ENCODE results near the gene SPTLC3. TPM values are rescaled to one million over a fixed set of nuclear protein-coding genes. Genes with fewer than 3 reads are reported as not detected.

SPTLC3 gene
- total RNA-seq, 2 experiments from 2014 or later = 0.38 to 0.59 TPM

DNA sequence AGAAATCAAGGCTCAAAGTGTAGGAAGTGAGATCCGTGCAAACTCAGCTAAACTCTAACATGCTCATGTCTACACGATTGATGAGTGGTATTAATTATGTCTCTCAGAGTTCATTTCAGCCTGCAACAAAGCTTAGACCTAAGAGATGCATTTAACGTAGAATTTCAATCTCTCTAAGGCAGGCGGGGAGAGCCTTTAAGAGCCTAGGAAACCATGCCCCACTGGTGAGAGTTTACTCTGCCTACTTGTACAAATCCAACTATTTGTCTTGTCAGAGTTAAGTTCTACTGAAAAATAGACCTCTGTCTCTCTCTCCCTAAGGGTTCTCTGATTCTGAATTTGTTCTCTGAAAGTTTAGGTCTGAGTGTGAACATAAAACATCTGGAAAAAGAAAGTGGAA, 100.9 kb downstream of the SPTLC3 start:
- Mint-ChIP-seq H3K27ac (no peak overlapping the region), H3K27me3 (no peaks in the 10 kb centered on the region), H3K36me3 (ENCODE audit: low read depth) (no peaks in the 10 kb centered on the region), H3K9me3 (no peaks in the 10 kb centered on the region), H3K4me1 (ENCODE audit: low read depth) (no peaks in the 10 kb centered on the region), H3K4me3 (no peak overlapping the region)
- intact Hi-C loops (cut with DNase I, micrococcal nuclease) = loop anchor here (1.0 to 5.0 kb wide), 2 partner anchors 33 to 1432 kb away; no protein-coding TSS in a partner anchor
- POLR2A ChIA-PET = no interaction called here
- no peaks in the 10 kb centered on the region for H3K4me1 ChIP-seq (ENCODE audit: insufficient read depth, low read length)
- H3K9me3 ChIP-seq (ENCODE audit: control insufficient read depth in 1 of 2, insufficient read depth in 1 of 2, low read length in 2 of 2) = no peaks in the 10 kb centered on the region
- no peak overlapping the region for H3K4me3 ChIP-seq (ENCODE audit: low read length)
- H3K27me3 ChIP-seq (ENCODE audit: control insufficient read depth in 1 of 2, insufficient read depth in 2 of 2, low read length in 2 of 2) = no peaks in the 10 kb centered on the region
- DNase-seq = no peak
- CTCF ChIA-PET = no interaction called here
- TF ChIP-seq, protein P1, sequence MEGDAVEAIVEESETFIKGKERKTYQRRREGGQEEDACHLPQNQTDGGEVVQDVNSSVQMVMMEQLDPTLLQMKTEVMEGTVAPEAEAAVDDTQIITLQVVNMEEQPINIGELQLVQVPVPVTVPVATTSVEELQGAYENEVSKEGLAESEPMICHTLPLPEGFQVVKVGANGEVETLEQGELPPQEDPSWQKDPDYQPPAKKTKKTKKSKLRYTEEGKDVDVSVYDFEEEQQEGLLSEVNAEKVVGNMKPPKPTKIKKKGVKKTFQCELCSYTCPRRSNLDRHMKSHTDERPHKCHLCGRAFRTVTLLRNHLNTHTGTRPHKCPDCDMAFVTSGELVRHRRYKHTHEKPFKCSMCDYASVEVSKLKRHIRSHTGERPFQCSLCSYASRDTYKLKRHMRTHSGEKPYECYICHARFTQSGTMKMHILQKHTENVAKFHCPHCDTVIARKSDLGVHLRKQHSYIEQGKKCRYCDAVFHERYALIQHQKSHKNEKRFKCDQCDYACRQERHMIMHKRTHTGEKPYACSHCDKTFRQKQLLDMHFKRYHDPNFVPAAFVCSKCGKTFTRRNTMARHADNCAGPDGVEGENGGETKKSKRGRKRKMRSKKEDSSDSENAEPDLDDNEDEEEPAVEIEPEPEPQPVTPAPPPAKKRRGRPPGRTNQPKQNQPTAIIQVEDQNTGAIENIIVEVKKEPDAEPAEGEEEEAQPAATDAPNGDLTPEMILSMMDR (IDR thresholded peaks at IDR 0.05) = no peak
- no peak for ATAC-seq (ENCODE audit: poor library complexity)
- no peak overlapping the region for H3K27ac ChIP-seq (ENCODE audit: low read depth in 1 of 2, low read length in 2 of 2)
- no peaks in the 10 kb centered on the region for H3K36me3 ChIP-seq (ENCODE audit: insufficient read depth, low read length)

DNA sequence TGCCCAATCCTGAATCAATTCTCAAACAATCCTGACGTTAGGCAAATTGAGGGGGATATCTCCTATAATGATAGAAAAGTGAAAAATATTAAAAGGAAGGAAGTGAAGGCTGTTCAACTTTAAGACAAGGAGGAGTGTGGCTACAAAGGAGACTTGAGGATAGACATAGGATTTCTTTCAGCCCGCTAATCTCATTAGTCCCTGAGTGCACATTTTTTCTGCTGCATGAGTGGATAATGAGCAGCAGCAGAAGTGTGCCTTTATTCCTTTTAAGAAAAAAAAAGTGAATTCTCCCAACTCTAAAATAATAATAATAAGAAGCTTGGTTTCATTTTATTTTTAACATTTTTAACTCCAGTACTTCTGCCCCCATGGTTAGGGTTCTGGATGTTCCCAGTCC, 102.0 kb downstream of the SPTLC3 start:
- H3K27me3 ChIP-seq (ENCODE audit: control insufficient read depth in 1 of 2, insufficient read depth in 2 of 2, low read length in 2 of 2) = no peaks in the 10 kb centered on the region
- no peaks in the 10 kb centered on the region for H3K4me1 Mint-ChIP-seq (ENCODE audit: low read depth)
- no peaks in the 10 kb centered on the region for H3K36me3 ChIP-seq (ENCODE audit: insufficient read depth, low read length)
- no peak overlapping the region for H3K27ac Mint-ChIP-seq
- H3K27me3 Mint-ChIP-seq = no peaks in the 10 kb centered on the region
- no peaks in the 10 kb centered on the region for H3K9me3 ChIP-seq (ENCODE audit: control insufficient read depth in 1 of 2, insufficient read depth in 1 of 2, low read length in 2 of 2)
- no peak overlapping the region for H3K4me3 ChIP-seq (ENCODE audit: low read length)
- no peak overlapping the region for H3K4me3 Mint-ChIP-seq
- ATAC-seq (ENCODE audit: poor library complexity) (no peak), DNase-seq (no peak)
- POLR2A ChIA-PET = no interaction called here
- H3K36me3 Mint-ChIP-seq (ENCODE audit: low read depth) = no peaks in the 10 kb centered on the region
- intact Hi-C loops (cut with DNase I, micrococcal nuclease) = no loop called here
- H3K4me1 ChIP-seq (ENCODE audit: insufficient read depth, low read length) = no peaks in the 10 kb centered on the region
- CTCF ChIA-PET = no interaction called here
- no peak overlapping the region for H3K27ac ChIP-seq (ENCODE audit: low read depth in 1 of 2, low read length in 2 of 2)
- TF ChIP-seq, protein P1 (IDR thresholded peaks at IDR 0.05) = no peak
- H3K9me3 Mint-ChIP-seq = no peaks in the 10 kb centered on the region

DNA sequence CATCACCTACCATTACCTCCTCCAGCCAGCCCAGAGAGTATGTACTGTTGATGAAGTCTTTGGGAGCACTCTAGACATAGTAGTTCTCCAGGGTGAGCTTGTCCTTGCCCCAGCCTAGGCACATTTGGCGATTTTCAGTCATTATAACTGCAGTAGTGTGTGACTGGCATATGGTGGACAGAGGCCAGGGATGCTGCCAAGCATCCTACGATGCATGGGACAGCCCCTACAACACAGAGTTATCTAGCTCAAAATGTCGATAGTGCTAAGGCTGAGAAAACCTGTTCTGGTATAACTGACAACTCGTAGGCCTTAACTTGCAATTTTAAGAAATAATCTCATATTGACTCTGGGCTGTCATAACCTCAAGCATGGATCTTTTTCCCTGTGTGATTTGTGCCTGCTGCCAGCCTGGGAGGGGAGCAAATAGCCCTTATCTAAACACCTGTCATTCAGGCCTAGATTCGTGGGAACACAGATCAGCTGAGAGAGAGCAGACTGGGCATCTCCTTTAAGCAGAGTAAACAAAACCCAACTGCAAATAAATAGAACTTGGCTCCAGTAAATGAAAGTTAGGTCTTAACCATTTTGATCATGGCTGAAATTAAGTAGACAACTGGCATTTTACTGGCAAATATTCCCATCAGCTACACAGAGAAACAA, 102.6 kb downstream of the SPTLC3 start:
- Mint-ChIP-seq H3K4me1 (ENCODE audit: low read depth) (no peaks in the 10 kb centered on the region), H3K9me3 (no peaks in the 10 kb centered on the region), H3K27ac (no peak overlapping the region), H3K36me3 (ENCODE audit: low read depth) (no peaks in the 10 kb centered on the region), H3K4me3 (no peak overlapping the region), H3K27me3 (no peaks in the 10 kb centered on the region)
- Histone ChIP-seq H3K4me3 (ENCODE audit: low read length) (no peak overlapping the region), H3K36me3 (ENCODE audit: insufficient read depth, low read length) (no peaks in the 10 kb centered on the region), H3K27ac (ENCODE audit: low read depth in 1 of 2, low read length in 2 of 2) (no peak overlapping the region), H3K9me3 (ENCODE audit: control insufficient read depth in 1 of 2, insufficient read depth in 1 of 2, low read length in 2 of 2) (no peaks in the 10 kb centered on the region), H3K27me3 (ENCODE audit: control insufficient read depth in 1 of 2, insufficient read depth in 2 of 2, low read length in 2 of 2) (no peaks in the 10 kb centered on the region), H3K4me1 (ENCODE audit: insufficient read depth, low read length) (no peaks in the 10 kb centered on the region)
- intact Hi-C loops (cut with DNase I, micrococcal nuclease) = no loop called here
- ATAC-seq (ENCODE audit: poor library complexity) (no peak), DNase-seq (no peak)
- TF ChIP-seq, protein P1 (IDR thresholded peaks at IDR 0.05) = no peak
- CTCF ChIA-PET = no interaction called here
- POLR2A ChIA-PET = no interaction called here

All from CD4-positive, alpha-beta T cell (primary cell).